Gastrocnemius medialis (tissue), 4 donors: ENCODE measurements around the gene TXNRD2. TPM values are rescaled to one million over a fixed set of nuclear protein-coding genes. Genes with fewer than 3 reads are reported as not detected.

ENCODE experiments used
- ATAC-seq, 2 donors: fragments of 150-250 bp; one replicate each; pipeline ENCODE4 v1.9.1; 2016
- DNase-seq, 2 donors: peaks; one replicate each; pipeline ENCODE4 v3.0.0-alpha.2; 2019
- H3K27ac ChIP-seq, 4 donors: fragments of 200-600 bp; sonication (generic); 1 replicate in 1 of 4; 2 replicates in 3 of 4; pipeline ENCODE4 v1.5.1; 2016 to 2018; ENCODE audit warnings: mild to moderate bottlenecking in 2 of 4, moderate library complexity in 1 of 4
- H3K27me3 ChIP-seq, 3 donors: fragments of 200-600 bp; sonication (generic) in 2 of 3; 1 replicate in 1 of 3; 2 replicates in 2 of 3; pipeline versions ENCODE4 v1.5.1 to v1.6.0; 2016 to 2019; ENCODE audit warnings: mild to moderate bottlenecking in 1 of 3, moderate library complexity in 1 of 3
- H3K36me3 ChIP-seq, 2 donors: fragments of 200-600 bp; sonication (generic) in 1 of 2; one replicate each; pipeline ENCODE4 v1.5.1; 2017 to 2018
- H3K4me1 ChIP-seq, 2 donors: fragments of 200-600 bp; sonication (generic) in 1 of 2; one replicate each; pipeline ENCODE4 v1.5.1; 2016 to 2017; ENCODE audit warnings: mild to moderate bottlenecking in 2 of 2
- H3K4me3 ChIP-seq, 4 donors: fragments of 200-600 bp; sonication (generic) in 3 of 4; 1 replicate in 1 of 4; 2 replicates in 3 of 4; pipeline ENCODE4 v1.5.1; 2016 to 2019; ENCODE audit warnings: mild to moderate bottlenecking in 2 of 4
- H3K9me3 ChIP-seq, 3 donors: fragments of 200-600 bp; sonication (generic) in 2 of 3; 1 replicate in 1 of 3; 2 replicates in 2 of 3; pipeline ENCODE4 v1.5.1; 2016 to 2019
- POLR2A ChIP-seq, 2 donors: fragments of 450-650 bp; IDR thresholded peaks; one replicate each; pipeline ENCODE4 v1.6.1; 2017; ENCODE audit warnings: antibody characterized with exemption in 2 of 2, mild to moderate bottlenecking in 2 of 2, moderate library complexity in 2 of 2
- in situ Hi-C, 4 donors: fragments of 200-750 bp; cut with MboI; loops; one replicate each; pipeline versions ENCODE4 v1.15.0 to v1.8.0; 2017; ENCODE audit warnings: low sequenced_read_pairs in 4 of 4
- intact Hi-C: fragments of 100-400 bp; cut with DNase I; formaldehyde crosslinking; loops from one replicate; pipeline ENCODE4 v1.15.1; 2023; ENCODE audit warnings: low total_unique reads
- total RNA-seq, 4 donors: library from RNA; depleted of rRNA; stranded (reverse); fragments of >200 nt; gene quantifications; one replicate each; pipeline versions ENCODE4 v1.1.0 to v1.2.3, GENCODE V29; 2016
- TF ChIP-seq, protein P1 (sequence below), 5 experiments: fragments of 450-650 bp in 3 of 5; fragments of 200-600 bp in 2 of 5; sonication (generic) in 2 of 5; IDR thresholded peaks in 4 of 5; conservative IDR thresholded peaks in 1 of 5; 1 replicate in 4 of 5; 2 replicates in 1 of 5; pipeline ENCODE4 v1.5.1; 2016 to 2019; ENCODE audit warnings: antibody characterized with exemption in 5 of 5, mild to moderate bottlenecking in 3 of 5, moderate library complexity in 3 of 5

The TXNRD2 gene
- total RNA-seq, 4 donors from 2014 or later: 9.0 to 18.0 (median 14.4) TPM

- Histone ChIP-seq H3K4me3 (no peak overlapping the region), H3K9me3 (no peaks in the 10 kb centered on the region), H3K36me3 (peaks cover 0 to 17% of the 10 kb centered on the region in 2 donors), H3K4me1 (peaks cover 13 to 17% of the 10 kb centered on the region in 2 donors), H3K27me3 (no peaks in the 10 kb centered on the region), H3K27ac (no peak overlapping the region)
- TF ChIP-seq POLR2A (IDR thresholded peaks at IDR 0.05): no peak
- TF ChIP-seq, protein P1, sequence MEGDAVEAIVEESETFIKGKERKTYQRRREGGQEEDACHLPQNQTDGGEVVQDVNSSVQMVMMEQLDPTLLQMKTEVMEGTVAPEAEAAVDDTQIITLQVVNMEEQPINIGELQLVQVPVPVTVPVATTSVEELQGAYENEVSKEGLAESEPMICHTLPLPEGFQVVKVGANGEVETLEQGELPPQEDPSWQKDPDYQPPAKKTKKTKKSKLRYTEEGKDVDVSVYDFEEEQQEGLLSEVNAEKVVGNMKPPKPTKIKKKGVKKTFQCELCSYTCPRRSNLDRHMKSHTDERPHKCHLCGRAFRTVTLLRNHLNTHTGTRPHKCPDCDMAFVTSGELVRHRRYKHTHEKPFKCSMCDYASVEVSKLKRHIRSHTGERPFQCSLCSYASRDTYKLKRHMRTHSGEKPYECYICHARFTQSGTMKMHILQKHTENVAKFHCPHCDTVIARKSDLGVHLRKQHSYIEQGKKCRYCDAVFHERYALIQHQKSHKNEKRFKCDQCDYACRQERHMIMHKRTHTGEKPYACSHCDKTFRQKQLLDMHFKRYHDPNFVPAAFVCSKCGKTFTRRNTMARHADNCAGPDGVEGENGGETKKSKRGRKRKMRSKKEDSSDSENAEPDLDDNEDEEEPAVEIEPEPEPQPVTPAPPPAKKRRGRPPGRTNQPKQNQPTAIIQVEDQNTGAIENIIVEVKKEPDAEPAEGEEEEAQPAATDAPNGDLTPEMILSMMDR (IDR thresholded peaks at IDR 0.05 in 4 of 5, conservative IDR thresholded peaks at IDR 0.05 in 1 of 5): no peak
- ATAC-seq (no peak), DNase-seq (no peak)
- intact Hi-C loops: loop anchor here (1.0 kb wide), 1 partner anchor 20 kb away; no protein-coding TSS in a partner anchor
- in situ Hi-C loops: no loop called here
Observed at GRCh38 chr22:19961201-19961580, 19.6 kb upstream of the TXNRD2 start.

- peaks cover 13 to 17% of the 10 kb centered on the region in 2 donors for H3K4me1 ChIP-seq
- in situ Hi-C loops: no loop called here
- intact Hi-C loops: loop anchor here (1.0 kb wide), 1 partner anchor 21 kb away; no protein-coding TSS in a partner anchor
- H3K36me3 ChIP-seq: peaks cover 0 to 17% of the 10 kb centered on the region in 2 donors
- H3K27ac ChIP-seq: no peak overlapping the region
- ATAC-seq (no peak), DNase-seq (no peak)
- H3K27me3 ChIP-seq: no peaks in the 10 kb centered on the region
- no peak for TF ChIP-seq POLR2A (IDR thresholded peaks at IDR 0.05)
- TF ChIP-seq, protein P1 (IDR thresholded peaks at IDR 0.05 in 4 of 5, conservative IDR thresholded peaks at IDR 0.05 in 1 of 5): no peak
- H3K4me3 ChIP-seq: no peak overlapping the region
- H3K9me3 ChIP-seq: no peaks in the 10 kb centered on the region
Observed at GRCh38 chr22:19960491-19961200, 19.0 kb upstream of the TXNRD2 start.

GRCh38 chr22:19959587-19960490, 18.2 kb upstream of the TXNRD2 start:
- ATAC-seq (no peak), DNase-seq (no peak)
- no peaks in the 10 kb centered on the region for H3K9me3 ChIP-seq
- in situ Hi-C loops: no loop called here
- intact Hi-C loops: no loop called here
- no peaks in the 10 kb centered on the region for H3K27me3 ChIP-seq
- no peak overlapping the region for H3K27ac ChIP-seq
- H3K4me1 ChIP-seq: peaks cover 13 to 22% of the 10 kb centered on the region in 2 donors
- H3K36me3 ChIP-seq: peaks cover 0 to 16% of the 10 kb centered on the region in 2 donors
- TF ChIP-seq, protein P1 (IDR thresholded peaks at IDR 0.05 in 4 of 5, conservative IDR thresholded peaks at IDR 0.05 in 1 of 5): no peak
- TF ChIP-seq POLR2A (IDR thresholded peaks at IDR 0.05): no peak
- peak overlapping the region in 1 of 4 donors; percentile 5 for H3K4me3 ChIP-seq

DNA sequence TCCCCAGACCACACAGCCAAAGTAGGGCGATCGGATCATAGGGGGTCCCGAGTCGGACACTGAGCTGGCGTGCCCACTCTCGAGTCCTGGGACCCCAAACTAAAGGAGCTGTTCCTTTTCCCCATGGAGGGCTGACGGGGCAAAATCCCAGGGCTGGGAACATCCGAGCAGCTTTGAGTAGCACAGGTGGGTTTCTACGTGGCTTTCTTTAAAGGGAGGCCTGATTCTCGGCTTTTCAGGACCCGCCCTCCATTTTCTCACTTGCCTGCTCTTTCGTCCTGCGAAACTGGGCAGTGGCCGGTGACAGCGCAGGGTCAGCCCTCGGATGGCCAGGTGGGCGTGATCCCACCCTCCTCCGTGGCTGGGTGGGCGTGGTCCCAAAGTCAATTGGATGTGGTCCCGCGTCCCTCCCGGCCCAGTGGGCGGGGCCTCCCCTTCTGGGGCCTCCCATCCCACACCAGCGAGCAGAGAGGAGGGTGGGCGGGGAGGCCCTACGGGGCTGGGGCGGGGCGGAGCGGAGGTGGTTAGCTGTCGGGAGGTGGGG, 17.5 kb upstream of the TXNRD2 start:
- H3K27ac ChIP-seq: peak overlapping the region in 2 of 4 donors; percentile 1 to 52
- TF ChIP-seq, protein P1 (IDR thresholded peaks at IDR 0.05 in 4 of 5, conservative IDR thresholded peaks at IDR 0.05 in 1 of 5): no peak
- no peak for TF ChIP-seq POLR2A (IDR thresholded peaks at IDR 0.05)
- H3K36me3 ChIP-seq: peaks cover 0 to 9% of the 10 kb centered on the region in 2 donors
- no peaks in the 10 kb centered on the region for H3K27me3 ChIP-seq
- H3K4me1 ChIP-seq: peaks cover 13 to 23% of the 10 kb centered on the region in 2 donors
- in situ Hi-C loops: no loop called here
- DNase-seq: no peak
- H3K9me3 ChIP-seq: no peaks in the 10 kb centered on the region
- H3K4me3 ChIP-seq: peak overlapping the region in 1 of 4 donors; percentile 5
- intact Hi-C loops: no loop called here
- no peak for ATAC-seq
